MM.1S (cell line): ENCODE data around the gene LRRC56.

ENCODE experiments used
- DNase-seq: peaks from one replicate; pipeline ENCODE4 v3.0.0-alpha.2; 2015
- H2AFZ ChIP-seq: fragments of 300-600 bp; sonication (generic); 2 replicates; pipeline ENCODE4 v1.6.0; 2016; ENCODE audit warnings: antibody characterized with exemption, low read length
- H3F3A ChIP-seq: fragments of 300-600 bp; sonication (generic); 2 replicates; pipeline ENCODE4 v1.6.1; 2016; ENCODE audit warnings: mild to moderate bottlenecking, antibody characterized with exemption, low read length, moderate library complexity, mixed read lengths; ENCODE audit not compliant: insufficient read depth
- H3K27ac ChIP-seq: fragments of 300-600 bp; sonication (generic); 2 replicates; pipeline ENCODE4 v1.5.1; 2016; ENCODE audit warnings: mild to moderate bottlenecking, low read length
- H3K27me3 ChIP-seq: fragments of 300-600 bp; sonication (generic); replicated peaks from 2 replicates; pipeline ENCODE4 v1.6.0; 2016; ENCODE audit warnings: low read length; ENCODE audit not compliant: insufficient read depth
- H3K36me3 ChIP-seq: fragments of 300-600 bp; sonication (generic); replicated peaks from 2 replicates; pipeline ENCODE4 v1.6.1; 2016; ENCODE audit warnings: mild to moderate bottlenecking, low read length, mixed read lengths; ENCODE audit not compliant: insufficient read depth
- H3K4me1 ChIP-seq: fragments of 300-600 bp; sonication (generic); 2 replicates; pipeline ENCODE4 v1.6.1; 2016; ENCODE audit warnings: low read length, mixed read lengths
- H3K4me2 ChIP-seq: fragments of 300-600 bp; sonication (generic); 2 replicates; pipeline ENCODE4 v1.6.0; 2016; ENCODE audit warnings: low read depth, low read length
- H3K4me3 ChIP-seq: fragments of 300-600 bp; sonication (generic); 2 replicates; pipeline ENCODE4 v1.5.1; 2016; ENCODE audit warnings: low read length, mixed read lengths
- H3K79me2 ChIP-seq: fragments of 300-600 bp; sonication (generic); 2 replicates; pipeline ENCODE4 v1.6.1; 2016; ENCODE audit warnings: mixed run types, low read length, mixed read lengths
- H3K9ac ChIP-seq: fragments of 300-600 bp; sonication (generic); 2 replicates; pipeline ENCODE4 v1.6.1; 2016; ENCODE audit warnings: low read length, mixed read lengths
- H3K9me2 ChIP-seq: fragments of 300-600 bp; sonication (generic); replicated peaks from 2 replicates; pipeline ENCODE4 v1.6.1; 2016; ENCODE audit warnings: mild to moderate bottlenecking, low read length, mixed read lengths; ENCODE audit not compliant: insufficient read depth
- H3K9me3 ChIP-seq: fragments of 300-600 bp; sonication (generic); replicated peaks from 2 replicates; pipeline ENCODE4 v1.6.1; 2016; ENCODE audit warnings: mild to moderate bottlenecking, low read length, mixed read lengths; ENCODE audit not compliant: insufficient read depth
- H4K20me1 ChIP-seq: fragments of 300-600 bp; sonication (generic); 2 replicates; pipeline ENCODE4 v1.6.1; 2016; ENCODE audit warnings: mild to moderate bottlenecking, low read length, moderate library complexity, mixed read lengths; ENCODE audit not compliant: insufficient read depth
- EZH2 ChIP-seq: fragments of 300-600 bp; sonication (generic); optimal IDR thresholded peaks from 2 replicates; pipeline ENCODE3; 2017; ENCODE audit warnings: low read depth, mild to moderate bottlenecking, antibody characterized with exemption, low read length, mixed read lengths
- EZH2phosphoT487 ChIP-seq: fragments of 300-600 bp; sonication (generic); IDR thresholded peaks from 2 replicates; pipeline ENCODE4 v1.6.1; 2018; ENCODE audit warnings: antibody characterized with exemption, low read length
- TF ChIP-seq, protein P1 (sequence below): fragments of 300-600 bp; sonication (generic); IDR thresholded peaks from 2 replicates; pipeline ENCODE4 v1.5.1; 2016; ENCODE audit warnings: antibody characterized with exemption, low read length, mixed read lengths

LRRC56 gene

DNA sequence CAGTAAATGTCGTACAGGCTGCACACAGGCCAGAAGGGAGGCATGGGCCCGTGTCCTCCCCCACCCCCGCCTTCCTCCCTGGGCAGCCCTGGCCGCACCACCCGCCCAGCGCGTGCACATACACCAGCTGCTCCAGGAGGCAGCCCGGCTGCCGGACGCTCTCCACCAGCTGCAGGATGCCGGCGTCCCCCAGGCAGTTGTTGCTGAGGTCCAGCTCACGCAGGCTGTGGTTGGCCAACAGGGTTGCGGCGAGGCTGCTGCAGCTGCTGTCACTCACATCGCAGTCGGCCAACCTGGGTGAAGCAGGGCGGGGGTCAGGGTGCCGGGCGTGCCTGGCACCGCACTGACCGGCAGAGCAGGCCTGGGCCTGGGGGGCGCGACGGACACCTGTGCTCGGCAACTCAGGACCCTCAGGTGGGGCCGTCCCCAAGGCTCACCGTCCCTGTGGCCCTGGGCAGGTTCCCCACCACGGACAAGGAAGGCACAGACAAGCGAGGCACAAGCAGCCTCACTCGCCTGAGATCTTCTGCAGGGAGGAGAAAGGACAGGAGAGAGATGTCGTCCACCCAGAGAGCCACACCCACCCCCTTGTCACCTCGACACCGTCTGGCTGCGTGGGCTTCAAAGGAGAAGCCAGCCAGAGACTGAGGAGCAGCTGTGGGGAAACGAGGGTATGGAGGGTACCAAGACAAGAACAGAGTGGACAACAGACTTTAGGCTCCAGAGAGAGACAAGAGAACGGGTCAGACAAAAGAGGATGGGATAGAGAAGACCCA lies 42.4 kb upstream of the LRRC56 start:
- H3K4me3 ChIP-seq = no peak overlapping the region
- H3K27me3 ChIP-seq = no peaks in the 10 kb centered on the region
- H3K9me2 ChIP-seq = no peaks in the 10 kb centered on the region
- DNase-seq = no peak
- TF ChIP-seq, protein P1, sequence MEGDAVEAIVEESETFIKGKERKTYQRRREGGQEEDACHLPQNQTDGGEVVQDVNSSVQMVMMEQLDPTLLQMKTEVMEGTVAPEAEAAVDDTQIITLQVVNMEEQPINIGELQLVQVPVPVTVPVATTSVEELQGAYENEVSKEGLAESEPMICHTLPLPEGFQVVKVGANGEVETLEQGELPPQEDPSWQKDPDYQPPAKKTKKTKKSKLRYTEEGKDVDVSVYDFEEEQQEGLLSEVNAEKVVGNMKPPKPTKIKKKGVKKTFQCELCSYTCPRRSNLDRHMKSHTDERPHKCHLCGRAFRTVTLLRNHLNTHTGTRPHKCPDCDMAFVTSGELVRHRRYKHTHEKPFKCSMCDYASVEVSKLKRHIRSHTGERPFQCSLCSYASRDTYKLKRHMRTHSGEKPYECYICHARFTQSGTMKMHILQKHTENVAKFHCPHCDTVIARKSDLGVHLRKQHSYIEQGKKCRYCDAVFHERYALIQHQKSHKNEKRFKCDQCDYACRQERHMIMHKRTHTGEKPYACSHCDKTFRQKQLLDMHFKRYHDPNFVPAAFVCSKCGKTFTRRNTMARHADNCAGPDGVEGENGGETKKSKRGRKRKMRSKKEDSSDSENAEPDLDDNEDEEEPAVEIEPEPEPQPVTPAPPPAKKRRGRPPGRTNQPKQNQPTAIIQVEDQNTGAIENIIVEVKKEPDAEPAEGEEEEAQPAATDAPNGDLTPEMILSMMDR = no peak
- TF ChIP-seq EZH2 (no peak), EZH2phosphoT487 (no peak)
- no peaks in the 10 kb centered on the region for H4K20me1 ChIP-seq
- no peaks in the 10 kb centered on the region for H3K4me1 ChIP-seq
- no peak overlapping the region for H3K9ac ChIP-seq
- no peak overlapping the region for H3K4me2 ChIP-seq
- H3K9me3 ChIP-seq = no peaks in the 10 kb centered on the region
- no peaks in the 10 kb centered on the region for H3K79me2 ChIP-seq
- no peak overlapping the region for H2AFZ ChIP-seq
- no peaks in the 10 kb centered on the region for H3K36me3 ChIP-seq
- H3K27ac ChIP-seq = no peak overlapping the region
- no peaks in the 10 kb centered on the region for H3F3A ChIP-seq

DNA sequence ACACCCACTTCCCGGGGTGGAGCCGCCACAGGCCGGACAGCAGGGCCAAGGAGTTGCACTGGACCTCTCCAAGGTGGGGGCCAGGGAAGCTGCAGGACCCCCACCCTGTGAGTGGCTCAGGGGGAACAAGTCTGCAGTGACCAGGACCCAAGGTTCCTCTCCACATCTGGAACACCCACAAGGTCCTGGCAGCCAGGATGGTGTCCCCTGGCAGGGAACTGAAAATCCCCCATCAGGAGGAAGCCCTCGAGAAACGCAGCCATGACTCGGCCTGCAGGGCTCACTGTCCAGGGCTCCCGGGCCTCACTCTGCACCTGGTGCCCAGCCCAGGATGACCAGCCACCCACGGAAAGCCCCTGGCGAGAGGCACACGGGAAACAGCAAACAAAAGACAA lies 41.8 kb upstream of the LRRC56 start:
- DNase-seq = no peak
- Histone ChIP-seq H3K27ac (no peak overlapping the region), H4K20me1 (no peaks in the 10 kb centered on the region), H3K4me1 (no peaks in the 10 kb centered on the region), H3K9me3 (no peaks in the 10 kb centered on the region), H3K79me2 (no peaks in the 10 kb centered on the region), H3K27me3 (no peaks in the 10 kb centered on the region), H2AFZ (no peak overlapping the region), H3F3A (no peaks in the 10 kb centered on the region), H3K4me3 (no peak overlapping the region), H3K4me2 (no peak overlapping the region), H3K9me2 (no peaks in the 10 kb centered on the region), H3K9ac (no peak overlapping the region), H3K36me3 (no peaks in the 10 kb centered on the region; the same call in 1 of the 2 replicates)
- TF ChIP-seq EZH2 (no peak), EZH2phosphoT487 (no peak)
- TF ChIP-seq, protein P1 = no peak

DNA sequence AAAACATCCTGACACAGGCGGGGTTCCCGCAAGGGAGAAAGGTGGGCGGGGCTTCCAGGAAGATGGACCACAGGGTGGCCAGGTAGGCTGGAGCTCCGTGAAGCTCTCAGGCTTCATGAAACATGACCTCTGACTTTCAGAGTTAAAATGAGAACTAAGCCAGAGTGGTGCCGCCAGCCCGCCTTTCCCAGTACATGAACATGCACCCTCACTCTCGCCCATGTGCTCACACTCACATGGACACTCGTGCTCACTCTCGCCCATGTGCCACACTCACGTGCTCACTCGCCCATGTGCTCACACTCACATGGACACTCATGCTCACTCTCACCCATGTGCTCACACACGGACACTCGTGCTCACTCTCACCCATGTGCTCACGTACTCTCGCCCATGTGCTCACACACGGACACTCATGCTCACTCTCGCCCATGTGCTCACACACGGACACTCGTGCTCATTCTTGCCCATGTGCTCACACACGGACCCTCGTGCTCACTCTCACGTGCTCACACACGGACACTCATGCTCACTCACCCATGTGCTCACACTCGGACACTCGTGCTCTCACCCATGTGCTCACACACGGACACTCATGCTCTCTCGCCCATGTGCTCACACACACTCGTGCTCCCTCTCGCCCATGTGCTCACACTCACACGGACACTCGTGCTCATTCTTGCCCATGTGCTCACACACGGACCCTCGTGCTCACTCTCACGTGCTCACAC lies 40.3 kb upstream of the LRRC56 start:
- no peak for DNase-seq
- Histone ChIP-seq H3K9me2 (no peaks in the 10 kb centered on the region), H3K4me3 (no peak overlapping the region), H3F3A (no peaks in the 10 kb centered on the region), H3K4me2 (no peak overlapping the region), H2AFZ (no peak overlapping the region), H3K9ac (no peak overlapping the region), H3K36me3 (no peaks in the 10 kb centered on the region; the same call in 1 of the 2 replicates), H3K27ac (no peak overlapping the region), H3K4me1 (no peaks in the 10 kb centered on the region), H3K79me2 (peaks cover 5% of the 10 kb centered on the region; the same call in 1 of the 2 replicates), H3K27me3 (no peaks in the 10 kb centered on the region), H3K9me3 (no peaks in the 10 kb centered on the region), H4K20me1 (no peaks in the 10 kb centered on the region)
- TF ChIP-seq EZH2 = no peak
- TF ChIP-seq EZH2phosphoT487 = no peak
- TF ChIP-seq, protein P1 = no peak
